GM19193 (cell line): ENCODE data around the gene ADIPOR2.

Source experiments
- POLR2A ChIP-seq: IDR thresholded peaks from 4 replicates; pipeline ENCODE4 v1.6.1; 2011; ENCODE audit not compliant: insufficient read depth, insufficient read length; ENCODE audit errors: extremely low read depth

The ADIPOR2 gene

DNA sequence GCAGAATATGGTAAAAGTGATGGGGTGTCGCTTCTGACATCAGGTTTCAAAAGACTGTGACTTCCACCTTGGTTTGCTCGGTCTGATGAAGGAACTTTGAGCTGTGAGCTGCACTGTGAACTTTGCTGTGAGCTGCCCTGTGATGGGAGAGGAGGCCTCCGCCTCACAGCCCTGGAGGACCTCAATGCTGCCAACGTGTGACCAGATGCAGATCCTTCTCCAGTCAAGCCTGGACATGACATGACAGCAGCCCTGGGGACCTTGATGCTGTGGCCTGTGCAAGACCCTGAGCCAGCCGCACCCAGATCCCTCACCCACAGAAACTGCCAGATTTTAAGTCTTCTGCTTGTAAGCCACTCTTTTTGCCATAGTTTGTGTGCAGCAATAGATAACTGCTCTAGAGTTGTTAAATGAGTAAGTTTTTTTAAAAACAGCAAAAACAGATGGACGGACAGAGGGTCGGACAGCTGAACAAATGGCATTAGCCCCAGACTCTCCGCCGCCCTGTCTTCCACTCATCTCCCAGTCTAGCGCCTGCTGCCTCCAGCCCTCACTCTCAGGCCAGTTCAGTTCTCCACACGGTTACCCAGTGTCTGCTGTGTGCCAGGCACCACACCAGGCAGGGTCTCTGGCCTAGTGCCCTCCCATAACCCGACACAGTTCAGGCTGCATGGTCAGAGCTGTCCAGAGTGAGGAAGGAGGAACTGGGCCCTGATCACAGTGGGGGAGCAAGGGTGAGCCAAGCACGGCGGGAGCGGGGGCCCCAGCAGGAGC, 116.4 kb downstream of the ADIPOR2 start:
- TF ChIP-seq POLR2A, result no peak

DNA sequence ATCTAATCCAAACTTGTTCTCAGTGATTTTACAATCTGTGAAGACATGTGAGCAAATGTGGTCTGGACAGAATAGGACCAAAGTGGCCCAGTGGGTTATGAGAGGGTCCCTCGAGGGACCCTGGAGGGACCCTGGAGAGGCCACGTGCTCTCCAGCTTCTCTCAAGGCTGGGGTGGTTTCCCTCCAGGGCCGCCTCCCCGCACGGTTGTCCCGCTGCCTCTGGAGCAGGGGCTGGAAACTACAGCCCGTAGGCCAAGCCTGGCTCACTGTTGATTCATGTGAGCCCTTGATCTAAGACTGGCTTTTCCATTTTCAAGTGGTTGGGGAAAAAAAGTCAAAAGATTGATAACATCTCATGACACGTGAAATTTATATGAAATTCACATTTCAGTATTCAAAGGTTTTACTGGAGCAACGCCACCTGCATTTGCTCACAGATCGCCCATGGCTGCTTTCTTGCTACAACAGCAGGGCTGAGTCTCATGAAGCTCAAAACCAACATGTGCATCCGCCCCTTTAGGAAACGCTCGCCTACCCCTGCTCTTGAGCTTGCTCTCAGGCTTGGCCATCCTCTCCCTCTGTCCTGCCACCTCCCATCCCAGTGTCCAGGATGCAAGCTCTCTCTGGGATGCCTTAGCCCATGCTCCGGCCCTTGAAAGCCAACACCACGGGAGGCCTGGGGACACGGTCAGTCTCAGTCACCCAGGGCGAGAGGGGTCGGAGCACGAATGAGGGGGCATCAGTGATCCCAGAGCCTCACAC, 117.3 kb downstream of the ADIPOR2 start:
- TF ChIP-seq POLR2A, result no peak

DNA sequence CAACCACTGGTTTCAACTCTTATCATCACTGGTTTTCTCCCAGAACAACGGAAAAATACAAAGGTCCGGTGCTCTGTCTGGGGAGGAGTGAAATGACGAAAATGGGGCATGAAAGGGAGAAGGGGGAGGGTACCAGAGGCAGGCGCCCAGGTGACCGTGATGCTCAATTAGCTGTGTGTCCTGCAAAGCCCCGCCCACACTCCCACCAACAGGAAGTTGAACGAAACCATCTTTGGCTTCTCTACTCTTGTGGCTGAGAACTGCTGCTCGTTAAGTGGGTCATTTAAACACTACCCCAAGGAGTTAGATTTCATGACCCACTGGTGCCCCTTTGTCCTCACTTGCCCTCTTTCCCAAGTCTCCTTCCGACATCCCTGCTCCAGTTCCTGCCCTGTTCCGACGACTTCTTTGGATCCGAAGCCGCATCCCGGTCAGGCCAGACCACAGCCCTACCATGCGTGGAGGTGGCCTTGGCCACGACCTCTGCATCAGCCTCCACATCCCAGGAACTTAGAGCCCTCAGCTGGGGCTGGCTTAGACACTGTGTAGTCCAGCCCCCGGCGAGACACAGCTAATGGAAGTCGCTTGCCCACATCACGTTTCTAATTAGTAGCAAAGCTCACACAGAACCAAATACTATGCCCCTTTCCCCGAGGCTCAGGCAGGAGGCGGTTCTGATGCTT, 118.1 kb downstream of the ADIPOR2 start:
- TF ChIP-seq POLR2A, result no peak

DNA sequence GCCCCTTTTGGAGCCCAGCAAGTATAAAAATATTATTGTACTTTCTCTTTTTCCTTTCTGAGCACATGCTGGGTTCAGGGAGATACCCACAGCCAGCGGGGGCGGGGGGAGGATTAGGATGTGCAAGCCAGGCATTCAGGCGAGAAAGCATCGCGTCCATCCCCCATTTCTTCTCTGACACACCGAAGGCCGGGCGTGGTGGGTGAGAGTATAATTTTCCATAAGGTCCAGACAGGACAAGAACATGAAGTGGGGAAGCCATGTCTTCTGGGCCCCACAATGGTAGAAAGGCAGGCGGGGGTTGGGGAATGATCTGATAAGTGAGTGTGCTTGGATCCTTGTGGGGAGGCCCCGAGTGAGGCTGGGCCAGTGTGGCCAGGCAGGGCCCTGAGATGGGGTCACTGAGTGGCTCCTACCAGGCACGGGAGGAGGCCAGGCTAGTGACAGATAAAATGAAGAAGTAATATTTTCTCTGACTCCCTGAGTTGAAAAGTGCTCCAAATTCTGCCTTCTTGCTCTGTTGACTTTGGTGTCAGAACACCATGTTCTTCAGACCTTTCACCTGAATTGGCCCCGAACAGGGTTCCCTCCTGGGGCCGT, 118.8 kb downstream of the ADIPOR2 start:
- TF ChIP-seq POLR2A, result no peak

DNA sequence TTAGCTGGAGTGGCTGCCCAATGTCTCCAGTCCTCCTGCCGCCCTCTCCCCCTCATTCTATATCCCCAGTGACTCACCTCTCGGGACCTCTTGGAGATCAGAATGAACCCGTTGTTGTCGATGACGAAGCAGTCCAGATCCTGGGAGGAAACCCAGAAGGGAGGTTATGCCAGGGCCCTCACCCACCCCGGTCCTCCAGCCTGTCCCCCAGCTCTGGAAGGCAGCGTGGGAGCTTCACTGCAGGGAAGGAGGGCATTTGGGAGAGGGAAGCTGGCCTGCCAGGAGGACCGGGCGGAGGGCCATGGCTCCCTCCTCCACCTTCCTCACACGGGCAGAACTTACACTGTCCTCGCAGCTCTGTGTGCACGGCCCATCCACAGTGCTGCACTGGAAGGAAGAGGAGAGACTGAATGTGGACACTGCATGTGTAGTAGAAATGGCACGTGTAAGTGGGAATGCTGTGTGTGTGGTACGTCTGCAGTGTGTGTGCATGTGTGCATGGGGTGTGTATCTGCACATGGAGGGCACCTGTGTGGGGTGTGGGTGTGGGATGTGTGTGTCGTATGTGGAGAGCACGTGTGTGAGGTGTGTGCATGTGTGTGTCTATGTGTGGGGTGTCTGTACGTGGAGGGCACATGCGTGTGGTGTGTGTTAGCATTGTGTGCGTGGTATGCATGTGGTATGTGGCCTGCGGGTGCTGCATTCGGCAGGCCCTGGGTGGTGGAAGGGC, 119.5 kb downstream of the ADIPOR2 start:
- TF ChIP-seq POLR2A, result no peak

DNA sequence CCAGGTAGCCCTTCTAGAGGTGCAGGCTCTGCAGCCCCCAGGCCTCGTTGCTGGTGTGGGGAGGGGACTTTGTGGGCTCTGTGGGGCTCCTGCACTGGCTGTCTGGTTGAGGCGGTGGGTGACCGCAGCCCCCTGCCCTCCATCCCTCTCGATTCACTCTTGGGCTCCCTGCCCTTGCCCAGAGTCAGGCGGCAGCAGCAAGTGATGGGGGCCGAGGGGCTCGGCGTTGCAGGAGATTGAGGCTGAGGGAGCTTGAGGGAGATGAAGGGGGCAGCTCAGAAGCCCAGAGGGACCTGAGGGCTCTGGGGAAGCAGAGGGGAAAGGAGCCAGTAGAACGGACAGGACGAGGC, 120.0 kb downstream of the ADIPOR2 start:
- no peak for TF ChIP-seq POLR2A

DNA sequence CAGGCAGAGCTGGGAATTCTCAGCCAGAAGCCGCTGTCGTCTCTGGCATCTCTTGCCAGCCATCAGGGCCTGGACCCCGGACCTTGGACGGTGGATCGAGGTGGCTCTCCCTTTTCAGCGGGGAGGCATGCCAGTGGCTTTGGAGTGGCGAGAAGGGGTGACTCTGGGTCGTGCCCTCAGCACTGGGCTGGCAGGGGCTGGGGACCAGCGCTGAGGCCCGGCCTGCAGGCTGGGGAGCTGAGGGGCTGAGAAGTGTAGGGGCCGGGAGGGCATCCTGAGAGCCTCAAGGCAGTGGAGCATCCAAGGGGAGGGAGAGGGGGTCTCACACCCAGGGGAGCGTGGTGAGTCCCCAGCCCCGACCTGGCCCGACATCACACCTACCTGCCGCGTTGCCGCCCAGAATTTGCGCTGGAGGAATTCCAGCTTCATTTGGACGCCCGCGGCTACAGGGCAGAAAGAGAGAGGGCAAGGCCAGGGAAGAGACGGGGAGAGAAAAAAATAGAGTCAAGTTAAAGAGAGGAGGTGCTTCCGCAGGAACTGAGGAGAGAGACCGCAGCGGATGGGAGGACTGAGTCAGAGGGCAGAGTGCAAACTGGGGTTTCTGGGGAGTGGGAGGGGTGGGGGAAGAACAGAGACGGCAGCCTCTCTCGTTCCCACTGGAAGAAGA, 120.5 kb downstream of the ADIPOR2 start:
- no peak for TF ChIP-seq POLR2A

DNA sequence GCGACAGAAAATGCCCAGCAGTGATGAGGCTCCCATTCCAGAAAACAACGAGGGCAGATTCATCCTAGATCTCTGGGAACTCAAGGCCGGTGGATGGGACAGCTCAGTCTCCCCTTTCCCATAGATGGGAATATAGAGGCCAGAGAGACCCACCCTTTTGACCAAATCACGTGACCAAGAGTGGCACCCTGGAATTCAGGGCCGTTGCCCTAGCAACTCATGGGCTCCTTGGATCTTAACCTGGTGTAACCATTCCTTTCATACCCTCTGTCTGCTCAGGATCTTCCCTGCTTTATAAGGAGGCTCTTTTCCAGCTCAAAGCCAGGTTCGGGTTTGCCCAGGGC, 121.0 kb downstream of the ADIPOR2 start:
- TF ChIP-seq POLR2A, result no peak

DNA sequence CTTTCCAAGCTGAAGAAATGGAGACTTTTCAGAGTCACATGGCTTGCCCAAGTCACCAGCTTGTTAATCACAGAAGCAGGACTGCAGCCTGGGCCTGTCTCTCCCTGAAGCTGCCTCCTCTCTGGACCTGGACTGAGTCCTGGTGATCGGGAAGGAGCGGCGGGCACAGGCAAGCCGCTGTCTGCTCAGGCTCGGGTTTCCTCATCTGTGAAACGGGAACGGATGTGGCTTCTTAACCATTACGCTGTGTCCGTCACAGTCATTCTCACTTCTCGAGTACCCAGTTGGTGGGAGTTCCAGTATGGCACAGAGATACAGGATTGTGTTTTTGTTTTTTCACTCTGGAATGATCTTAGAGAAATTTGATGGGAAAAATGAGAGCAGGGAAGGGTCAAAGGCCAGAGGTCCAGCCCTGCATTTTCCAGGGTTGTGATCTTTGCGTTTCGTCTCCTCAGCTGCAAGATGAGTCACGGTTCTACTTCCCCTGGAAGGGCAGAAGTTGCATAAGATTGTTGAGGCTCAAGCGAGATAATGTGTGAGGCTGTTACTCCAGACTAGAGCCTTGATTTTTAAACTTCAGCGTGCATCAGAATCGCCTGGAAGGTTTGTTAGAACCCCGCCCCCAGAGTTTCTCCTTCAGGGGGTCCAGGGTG, 121.9 kb downstream of the ADIPOR2 start:
- no peak for TF ChIP-seq POLR2A

DNA sequence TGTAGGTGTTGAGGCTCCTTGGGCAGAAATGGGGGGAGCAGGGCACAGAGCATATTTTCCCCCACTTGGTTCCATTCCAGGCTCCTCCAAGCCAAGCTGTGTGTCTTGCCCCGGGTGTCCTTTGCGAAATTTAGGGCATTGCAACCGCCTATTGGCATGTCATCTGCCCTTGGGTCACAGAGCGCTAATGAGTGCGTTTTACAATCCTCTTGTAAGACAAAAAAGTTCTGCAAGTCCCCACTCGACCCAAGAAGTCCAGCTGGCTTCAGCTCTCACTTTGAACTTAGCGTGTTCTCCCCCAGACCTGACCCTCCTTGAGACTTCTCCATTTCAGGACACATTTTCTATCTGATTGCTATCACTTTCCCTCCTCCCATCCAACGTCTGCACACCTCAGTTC, 123.4 kb downstream of the ADIPOR2 start:
- no peak for TF ChIP-seq POLR2A

DNA sequence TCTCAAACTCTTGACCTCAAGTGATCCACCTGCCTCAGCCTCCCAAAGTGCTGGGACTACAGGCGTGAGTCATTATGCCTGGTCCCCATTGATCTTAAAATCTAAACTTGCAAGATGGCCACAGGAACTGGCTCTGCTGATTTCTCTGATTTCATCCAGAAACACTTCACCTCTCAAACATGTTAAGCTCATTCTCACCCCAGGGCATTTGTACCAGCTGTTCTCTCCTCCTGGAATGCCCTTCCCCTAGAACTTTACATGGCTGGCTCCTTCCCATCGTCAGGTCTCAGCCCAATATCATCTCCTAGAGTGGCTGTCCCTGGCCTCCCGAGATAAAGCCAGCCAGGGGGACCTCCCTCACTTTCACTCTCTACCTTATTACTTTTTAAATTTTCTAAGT, 124.2 kb downstream of the ADIPOR2 start:
- no peak for TF ChIP-seq POLR2A

DNA sequence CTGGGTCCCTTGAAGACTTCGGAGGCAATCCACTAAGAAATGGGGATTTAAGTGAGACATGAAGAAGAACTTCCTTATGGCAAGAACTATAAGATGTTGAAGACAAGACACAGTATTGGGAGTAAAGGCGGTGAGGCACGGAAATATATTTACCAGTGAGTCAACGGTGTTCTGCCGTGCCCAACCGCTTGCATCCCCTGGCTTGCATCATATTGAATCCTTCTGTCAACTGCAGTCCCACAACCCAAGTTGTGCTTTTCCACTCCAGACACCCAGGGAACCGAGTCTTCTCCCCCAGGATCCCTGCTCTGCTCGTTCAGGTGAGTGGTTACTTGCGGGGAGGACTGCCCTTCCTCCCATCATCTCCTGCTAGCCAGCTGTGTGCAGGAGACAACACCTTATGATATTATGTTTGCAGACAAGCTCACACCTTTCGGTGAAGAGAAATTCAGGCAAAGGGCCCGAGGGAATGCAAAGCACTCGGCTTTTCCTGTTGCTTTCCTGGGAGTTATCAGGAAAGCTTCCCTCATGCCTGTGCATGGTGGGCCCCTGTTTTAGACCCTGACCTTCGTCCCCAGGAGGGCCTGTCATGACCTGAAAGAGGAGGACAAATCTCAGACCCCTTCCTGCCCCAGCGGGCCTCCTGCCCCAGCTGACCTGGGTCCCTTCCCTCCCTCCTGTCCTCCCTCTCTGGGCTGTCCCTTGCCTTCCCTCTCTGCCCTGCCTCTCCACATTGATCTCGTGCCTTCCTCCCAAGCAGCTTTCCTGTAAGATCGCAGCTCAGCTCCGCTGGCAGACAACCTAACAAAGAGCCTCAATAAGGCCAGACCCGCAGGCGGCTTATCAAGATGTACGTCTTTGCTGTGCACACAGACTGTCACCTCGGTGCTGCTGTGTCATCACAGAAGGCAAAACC, 125.2 kb downstream of the ADIPOR2 start:
- TF ChIP-seq POLR2A, result no peak
